HepG2 (cell line): ENCODE measurements around the gene LOX. TPM values are rescaled to one million over a fixed set of nuclear protein-coding genes. Genes with fewer than 3 reads are reported as not detected.

Experiments used
- CBX2 ChIP-seq, 2 experiments: fragments of 200-600 bp in 1 of 2; sonication (generic); formaldehyde crosslinking in 1 of 2; IDR thresholded peaks; 2 replicates each; pipeline versions ENCODE4 v1.7.0 to v1.8.1; 2018 to 2022; ENCODE audit warnings: low read depth in 2 of 2, low read length in 1 of 2, mild to moderate bottlenecking in 1 of 2, missing genetic modification reagents in 1 of 2
- ETV6 ChIP-seq: sonication (generic); formaldehyde crosslinking; conservative IDR thresholded peaks from 2 replicates; pipeline ENCODE4 v1.4.0; 2020; ENCODE audit warnings: missing genetic modification reagents
- FOXP1 ChIP-seq, 2 experiments: fragments of 450-650 bp in 1 of 2; IDR thresholded peaks; 2 replicates each; pipeline ENCODE4 v1.6.1; 2017 to 2018; ENCODE audit warnings: antibody characterized with exemption in 1 of 2
- HCFC1 ChIP-seq: fragments of 150-350 bp; IDR thresholded peaks from 2 replicates; pipeline ENCODE4 v1.6.1; 2014; ENCODE audit warnings: low read depth, low read length
- JUND ChIP-seq: sonication (generic); formaldehyde crosslinking; IDR thresholded peaks from 2 replicates; pipeline ENCODE4 v1.8.0; 2022; ENCODE audit warnings: mild to moderate bottlenecking, missing genetic modification reagents
- MBD4 ChIP-seq: IDR thresholded peaks from 2 replicates; pipeline ENCODE4 v1.6.1; 2012; ENCODE audit warnings: low read length, inconsistent platforms, borderline replicate concordance
- PAX8 ChIP-seq: sonication (generic); formaldehyde crosslinking; IDR thresholded peaks from 2 replicates; pipeline ENCODE4 v1.8.0; 2022; ENCODE audit warnings: mild to moderate bottlenecking, missing genetic modification reagents, borderline replicate concordance
- ZC3H13 ChIP-seq: sonication (generic); formaldehyde crosslinking; IDR thresholded peaks from 2 replicates; pipeline ENCODE4 v1.8.1; 2023; ENCODE audit warnings: mild to moderate bottlenecking, missing genetic modification reagents, moderate library complexity
- ZFP82 ChIP-seq: sonication (generic); formaldehyde crosslinking; IDR thresholded peaks from 2 replicates; pipeline ENCODE4 v1.5.1; 2020; ENCODE audit warnings: mild to moderate bottlenecking, missing genetic modification reagents, borderline replicate concordance
- ZKSCAN5 ChIP-seq: sonication (generic); formaldehyde crosslinking; IDR thresholded peaks from 2 replicates; pipeline ENCODE4 v1.5.1; 2020; ENCODE audit warnings: mild to moderate bottlenecking, missing genetic modification reagents
- ZNF121 ChIP-seq: sonication (generic); formaldehyde crosslinking; IDR thresholded peaks from 2 replicates; pipeline ENCODE4 v1.5.0; 2020; ENCODE audit warnings: mild to moderate bottlenecking, missing genetic modification reagents
- ZNF574 ChIP-seq: sonication (generic); formaldehyde crosslinking; IDR thresholded peaks from 2 replicates; pipeline ENCODE4 v1.4.0; 2020; ENCODE audit warnings: missing genetic modification reagents
- ZNF746 ChIP-seq: sonication (generic); formaldehyde crosslinking; IDR thresholded peaks from 2 replicates; pipeline ENCODE4 v1.8.0; 2022; ENCODE audit warnings: mild to moderate bottlenecking, missing genetic modification reagents
- ZNF773 ChIP-seq: sonication (generic); formaldehyde crosslinking; IDR thresholded peaks from 2 replicates; pipeline ENCODE4 v1.4.0; 2020; ENCODE audit warnings: missing genetic modification reagents, borderline replicate concordance
- polyA plus RNA-seq, 8 experiments: library from polyadenylated mRNA; depleted of rRNA in 3 of 8; stranded (reverse) in 7 of 8; unstranded in 1 of 8; fragments of >200 nt; fragmentation: Illumina TruSeq in 4 of 8; extraction: Trizol in 4 of 8; gene quantifications; 2 replicates each; pipeline versions ENCODE4 v1.2.1 to v1.2.3, GENCODE V29; 2011 to 2016; ENCODE audit warnings: low read depth in 4 of 8, missing spikeins in 1 of 8, mixed read lengths in 1 of 8; ENCODE audit not compliant: insufficient read depth in 1 of 8
- total RNA-seq, 5 experiments: library from RNA; depleted of rRNA; stranded (reverse); fragments of >200 nt; fragmentation: Illumina TruSeq; extraction: Trizol; gene quantifications; 2 replicates each; pipeline ENCODE4 v1.2.3, GENCODE V29; 2016; ENCODE audit warnings: low read depth in 1 of 5
- TF ChIP-seq, protein P1 (sequence below): sonication (generic); formaldehyde crosslinking; IDR thresholded peaks from 2 replicates; pipeline ENCODE4 v1.4.0; 2020; ENCODE audit warnings: mild to moderate bottlenecking, missing genetic modification reagents
- TF ChIP-seq, protein P2 (sequence below): sonication (generic); formaldehyde crosslinking; IDR thresholded peaks from 2 replicates; pipeline ENCODE4 v1.5.0; 2020; ENCODE audit warnings: missing genetic modification reagents
- TF ChIP-seq, protein P3 (sequence below): sonication (generic); formaldehyde crosslinking; IDR thresholded peaks from 2 replicates; pipeline ENCODE4 v1.5.0; 2020; ENCODE audit warnings: mild to moderate bottlenecking, missing genetic modification reagents
- TF ChIP-seq, protein P4 (sequence below): sonication (generic); formaldehyde crosslinking; IDR thresholded peaks from 2 replicates; pipeline ENCODE4 v1.4.0; 2020; ENCODE audit warnings: mild to moderate bottlenecking, low read depth, missing genetic modification reagents

LOX gene
- total and polyA plus RNA-seq, 2 of the 13 experiments (the other 11 are each of a cell fraction or from before 2014, with no cell fraction given) = 0.73 to 173 TPM

DNA sequence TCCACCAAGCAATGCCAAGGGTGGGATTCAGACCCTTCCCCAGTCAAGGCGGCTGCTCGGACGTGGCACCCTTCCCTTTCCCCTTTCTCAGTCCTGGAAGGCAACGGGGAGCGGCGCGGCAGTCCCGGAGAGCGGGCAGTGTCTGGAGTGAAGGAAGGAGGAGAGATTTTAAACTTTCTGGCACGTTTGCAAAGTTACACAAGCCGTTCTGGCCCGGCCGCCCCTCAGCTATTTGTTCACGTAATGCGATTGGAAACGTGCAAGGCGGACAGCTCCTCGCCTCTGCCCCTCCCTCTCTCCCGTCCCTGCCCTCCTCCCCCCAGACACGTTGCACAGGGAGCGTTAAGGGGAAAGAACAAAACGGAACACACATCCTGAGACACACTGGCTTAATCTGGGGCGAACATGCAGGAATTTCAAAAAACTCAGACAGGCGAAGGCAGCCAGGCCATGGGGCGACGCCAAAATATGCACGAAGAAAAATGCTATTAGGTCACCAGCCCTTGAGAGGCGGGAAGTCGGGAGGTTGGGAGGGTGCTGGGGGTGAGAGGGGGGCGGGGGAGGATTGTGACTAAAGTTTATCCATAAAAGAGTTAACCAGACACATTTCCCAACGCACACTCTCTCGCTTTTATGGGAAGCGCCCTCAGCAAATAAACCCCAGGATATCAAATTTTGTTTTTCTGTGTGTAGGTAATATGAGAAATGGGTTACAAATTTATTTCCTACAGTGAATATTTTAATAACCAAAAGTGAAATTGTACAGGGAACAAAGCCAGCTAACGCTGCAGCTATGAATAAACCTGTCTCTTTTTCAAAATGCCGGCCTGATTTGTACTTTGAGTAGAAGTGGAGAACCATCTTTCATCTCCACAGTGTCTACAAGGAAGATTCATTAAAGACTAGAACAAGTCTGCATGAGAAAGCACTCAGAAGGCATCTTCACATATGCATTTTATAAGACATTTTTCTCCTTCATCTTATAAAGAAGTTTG, at the start of gene LOX (continued):
- TF ChIP-seq ZNF574 (CRISPR knock-in tag) (no peak), ZNF121 (CRISPR knock-in tag) (no peak), FOXP1 (IDR thresholded peaks at IDR 0.05) (no peak), FOXP1 (CRISPR knock-in tag; IDR thresholded peaks at IDR 0.05) (peak; percentile 19; the same call in 1 of the 2 replicates), CBX2 (IDR thresholded peaks at IDR 0.05; ENCODE audit: low read depth, low read length) (no peak), CBX2 (CRISPR knock-in tag; IDR thresholded peaks at IDR 0.05; ENCODE audit: low read depth) (0 out of 2 replicates have a peak, but pooled peaks have one; percentile 29), HCFC1 (no peak), ETV6 (CRISPR knock-in tag) (no peak), MBD4 (no peak), ZNF746 (CRISPR knock-in tag) (peak; percentile 26; the same call in 1 of the 2 replicates), ZNF773 (no peak), ZFP82 (CRISPR knock-in tag) (no peak), JUND (CRISPR knock-in tag) (no peak), PAX8 (CRISPR knock-in tag) (no peak), ZKSCAN5 (CRISPR knock-in tag) (no peak), ZC3H13 (CRISPR knock-in tag) (peak; percentile 52; the same call in 1 of the 2 replicates)
- TF ChIP-seq, protein P1, sequence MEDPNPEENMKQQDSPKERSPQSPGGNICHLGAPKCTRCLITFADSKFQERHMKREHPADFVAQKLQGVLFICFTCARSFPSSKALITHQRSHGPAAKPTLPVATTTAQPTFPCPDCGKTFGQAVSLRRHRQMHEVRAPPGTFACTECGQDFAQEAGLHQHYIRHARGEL (CRISPR knock-in tag) = no peak
- TF ChIP-seq, protein P2, sequence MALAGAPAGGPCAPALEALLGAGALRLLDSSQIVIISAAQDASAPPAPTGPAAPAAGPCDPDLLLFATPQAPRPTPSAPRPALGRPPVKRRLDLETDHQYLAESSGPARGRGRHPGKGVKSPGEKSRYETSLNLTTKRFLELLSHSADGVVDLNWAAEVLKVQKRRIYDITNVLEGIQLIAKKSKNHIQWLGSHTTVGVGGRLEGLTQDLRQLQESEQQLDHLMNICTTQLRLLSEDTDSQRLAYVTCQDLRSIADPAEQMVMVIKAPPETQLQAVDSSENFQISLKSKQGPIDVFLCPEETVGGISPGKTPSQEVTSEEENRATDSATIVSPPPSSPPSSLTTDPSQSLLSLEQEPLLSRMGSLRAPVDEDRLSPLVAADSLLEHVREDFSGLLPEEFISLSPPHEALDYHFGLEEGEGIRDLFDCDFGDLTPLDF = no peak
- TF ChIP-seq, protein P3, sequence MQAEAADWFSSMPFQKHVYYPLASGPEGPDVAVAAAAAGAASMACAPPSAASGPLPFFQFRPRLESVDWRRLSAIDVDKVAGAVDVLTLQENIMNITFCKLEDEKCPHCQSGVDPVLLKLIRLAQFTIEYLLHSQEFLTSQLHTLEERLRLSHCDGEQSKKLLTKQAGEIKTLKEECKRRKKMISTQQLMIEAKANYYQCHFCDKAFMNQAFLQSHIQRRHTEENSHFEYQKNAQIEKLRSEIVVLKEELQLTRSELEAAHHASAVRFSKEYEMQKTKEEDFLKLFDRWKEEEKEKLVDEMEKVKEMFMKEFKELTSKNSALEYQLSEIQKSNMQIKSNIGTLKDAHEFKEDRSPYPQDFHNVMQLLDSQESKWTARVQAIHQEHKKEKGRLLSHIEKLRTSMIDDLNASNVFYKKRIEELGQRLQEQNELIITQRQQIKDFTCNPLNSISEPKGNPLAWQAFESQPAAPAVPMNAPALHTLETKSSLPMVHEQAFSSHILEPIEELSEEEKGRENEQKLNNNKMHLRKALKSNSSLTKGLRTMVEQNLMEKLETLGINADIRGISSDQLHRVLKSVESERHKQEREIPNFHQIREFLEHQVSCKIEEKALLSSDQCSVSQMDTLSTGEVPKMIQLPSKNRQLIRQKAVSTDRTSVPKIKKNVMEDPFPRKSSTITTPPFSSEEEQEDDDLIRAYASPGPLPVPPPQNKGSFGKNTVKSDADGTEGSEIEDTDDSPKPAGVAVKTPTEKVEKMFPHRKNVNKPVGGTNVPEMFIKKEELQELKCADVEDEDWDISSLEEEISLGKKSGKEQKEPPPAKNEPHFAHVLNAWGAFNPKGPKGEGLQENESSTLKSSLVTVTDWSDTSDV (CRISPR knock-in tag) = no peak
- TF ChIP-seq, protein P4, sequence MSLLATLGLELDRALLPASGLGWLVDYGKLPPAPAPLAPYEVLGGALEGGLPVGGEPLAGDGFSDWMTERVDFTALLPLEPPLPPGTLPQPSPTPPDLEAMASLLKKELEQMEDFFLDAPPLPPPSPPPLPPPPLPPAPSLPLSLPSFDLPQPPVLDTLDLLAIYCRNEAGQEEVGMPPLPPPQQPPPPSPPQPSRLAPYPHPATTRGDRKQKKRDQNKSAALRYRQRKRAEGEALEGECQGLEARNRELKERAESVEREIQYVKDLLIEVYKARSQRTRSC (CRISPR knock-in tag) = no peak
